Endothelial cell of umbilical vein (primary cell): Measurements from ENCODE around the gene HTR7. TPM values are rescaled to one million over a fixed set of nuclear protein-coding genes. Genes with fewer than 3 reads are reported as not detected.
"Not testable (repeated sequence)": the region's sequence is repeated elsewhere in the genome, so short reads cannot be mapped to it uniquely, and the experiment has no call there.

Experiments
- BruUV-seq: library from RNA; stranded (reverse); fragments of 400-500 nt; replicated peaks from 2 replicates; lab custom pipeline; 2021; lab: Mats Ljungman, UMichigan
- CTCF ChIA-PET: fragments of 300-600, 350-600 bp; sonication (Branson Sonifier 250); formaldehyde crosslinking; loops from one replicate; lab custom pipeline; 2021; ENCODE audit warnings: antibody characterized with exemption, inconsistent platforms; lab: Charles Lee
- POLR2A ChIA-PET: fragments of 300-600, 350-600 bp; sonication (Branson Sonifier 250); formaldehyde crosslinking; loops from one replicate; lab custom pipeline; 2021; ENCODE audit warnings: antibody characterized with exemption, inconsistent platforms; lab: Charles Lee
- DNase-seq: peaks from one replicate; pipeline ENCODE4 v3.0.0-alpha.2; 2011; ENCODE audit warnings: low read depth, low spot score
- FAIRE-seq: peaks from 2 replicates; lab custom pipeline; 2011; peaks lifted over from hg19 to GRCh38; lab: Jason Lieb, UNC
- H2AFZ ChIP-seq: 2 replicates; pipeline ENCODE4 v1.6.0; 2012; ENCODE audit warnings: low read depth, low read length, control low read depth, inconsistent platforms
- H3K27ac ChIP-seq: 2 replicates; pipeline ENCODE4 v1.5.1; 2011; ENCODE audit warnings: low read depth, mild to moderate bottlenecking, control low read depth, low read length, moderate library complexity; ENCODE audit not compliant: insufficient read depth
- H3K27me3 ChIP-seq, 2 experiments: 2 replicates each; pipeline versions ENCODE4 v1.6.0 to v1.6.1; 2011; ENCODE audit warnings: low read length in 2 of 2, mixed read lengths in 1 of 2; ENCODE audit not compliant: control insufficient read depth in 2 of 2, insufficient read depth in 2 of 2
- H3K36me3 ChIP-seq, 2 experiments: 2 replicates in 1 of 2; 3 replicates in 1 of 2; pipeline ENCODE4 v1.5.1; 2011; ENCODE audit warnings: low read length in 2 of 2, mild to moderate bottlenecking in 1 of 2, moderate library complexity in 1 of 2; ENCODE audit not compliant: control insufficient read depth in 2 of 2, insufficient read depth in 2 of 2; ENCODE audit errors: extremely low read depth in 1 of 2
- H3K4me1 ChIP-seq: 3 replicates; pipeline ENCODE4 v1.5.1; 2011; ENCODE audit warnings: mild to moderate bottlenecking, low read length; ENCODE audit not compliant: control insufficient read depth, insufficient read depth; ENCODE audit errors: extremely low read depth
- H3K4me2 ChIP-seq: 2 replicates; pipeline ENCODE4 v1.6.1; 2011; ENCODE audit warnings: low read length, control low read depth, mixed read lengths; ENCODE audit not compliant: insufficient read depth
- H3K4me3 ChIP-seq, 3 experiments: fragments of 200-600 bp in 1 of 3; sonication (generic), shearing (Covaris generic) in 1 of 3; replicated peaks in 1 of 3; 2 replicates each; pipeline ENCODE4 v1.5.1; 2011 to 2016; ENCODE audit warnings: control low read depth in 3 of 3, low read length in 3 of 3, mild to moderate bottlenecking in 2 of 3, inconsistent platforms in 1 of 3, low read depth in 1 of 3, moderate library complexity in 1 of 3; ENCODE audit not compliant: insufficient read depth in 1 of 3
- H3K79me2 ChIP-seq: 2 replicates; pipeline ENCODE4 v1.6.0; 2012; ENCODE audit warnings: low read length, inconsistent platforms; ENCODE audit not compliant: control insufficient read depth, insufficient read depth
- H3K9ac ChIP-seq: replicated peaks from 2 replicates; pipeline ENCODE3; 2011; ENCODE audit warnings: low read length, control low read depth; ENCODE audit not compliant: insufficient read depth; ENCODE audit errors: extremely low read depth
- H3K9me1 ChIP-seq: replicated peaks from 3 replicates; pipeline ENCODE4 v1.6.0; 2011; ENCODE audit warnings: mild to moderate bottlenecking, low read length; ENCODE audit not compliant: control insufficient read depth, insufficient read depth; ENCODE audit errors: extremely low read depth
- H3K9me3 ChIP-seq: replicated peaks from 2 replicates; pipeline ENCODE4 v1.5.1; 2012; ENCODE audit warnings: low read length, inconsistent platforms; ENCODE audit not compliant: control insufficient read depth, insufficient read depth
- H4K20me1 ChIP-seq: replicated peaks from 2 replicates; pipeline ENCODE3; 2011; ENCODE audit warnings: mild to moderate bottlenecking, low read length; ENCODE audit not compliant: control insufficient read depth, insufficient read depth; ENCODE audit errors: extremely low read depth
- CTCF ChIP-seq, 2 donors: IDR thresholded peaks; 1 replicate in 1 of 2; 2 replicates in 1 of 2; pipeline ENCODE4 v1.5.1; 2011; ENCODE audit warnings: low read length in 2 of 2, mild to moderate bottlenecking in 2 of 2, moderate library complexity in 2 of 2, control low read depth in 1 of 2, inconsistent platforms in 1 of 2, low read depth in 1 of 2; ENCODE audit not compliant: insufficient read depth in 1 of 2; ENCODE audit errors: extremely low read depth in 1 of 2
- EZH2 ChIP-seq: IDR thresholded peaks from 2 replicates; pipeline ENCODE4 v1.6.1; 2012; ENCODE audit warnings: borderline replicate concordance, low read depth, mild to moderate bottlenecking, moderate library complexity, low read length, inconsistent platforms; ENCODE audit not compliant: severe bottlenecking
- FOS ChIP-seq: IDR thresholded peaks from 2 replicates; pipeline ENCODE4 v1.6.1; 2011; ENCODE audit warnings: mild to moderate bottlenecking, low read length, moderate library complexity, borderline replicate concordance; ENCODE audit not compliant: insufficient read depth
- GATA2 ChIP-seq: IDR thresholded peaks from 2 replicates; pipeline ENCODE4 v1.7.0; 2011; ENCODE audit warnings: low read depth, mild to moderate bottlenecking, moderate library complexity, mixed read lengths, low read length; ENCODE audit not compliant: insufficient read length, insufficient read depth
- JUN ChIP-seq: IDR thresholded peaks from 2 replicates; pipeline ENCODE4 v1.6.1; 2011; ENCODE audit warnings: borderline replicate concordance, low read depth; ENCODE audit not compliant: insufficient read length, insufficient read depth
- MAX ChIP-seq: IDR thresholded peaks from 2 replicates; pipeline ENCODE4 v1.6.1; 2011; ENCODE audit not compliant: insufficient read depth, insufficient read length
- MYC ChIP-seq: IDR thresholded peaks from one replicate; pipeline ENCODE4 v1.6.1; 2011; ENCODE audit warnings: mild to moderate bottlenecking, low read depth, low read length
- POLR2A ChIP-seq: IDR thresholded peaks from 2 replicates; pipeline ENCODE4 v1.6.1; 2012; ENCODE audit warnings: low read depth, mild to moderate bottlenecking, control low read depth, low read length
- POLR2AphosphoS5 ChIP-seq: IDR thresholded peaks from 2 replicates; pipeline ENCODE4 v1.6.1; 2012; ENCODE audit warnings: low read depth, mild to moderate bottlenecking, control low read depth, low read length, moderate library complexity; ENCODE audit not compliant: insufficient read depth
- dilution Hi-C: fragments of 300-500 bp; cut with MboI; formaldehyde crosslinking; loops from one replicate; pipeline ENCODE4 v1.15.0; 2019; ENCODE audit warnings: low sequenced_read_pairs; ENCODE audit not compliant: extremely low pct_ligation_motif_present
- intact Hi-C: fragments of 100-400 bp; cut with micrococcal nuclease; formaldehyde crosslinking; loops from one replicate; pipeline ENCODE4 v1.10.0; 2022
- polyA plus RNA-seq, 4 experiments: library from polyadenylated mRNA; depleted of rRNA in 3 of 4; stranded (reverse) in 3 of 4; unstranded in 1 of 4; fragments of >200 nt; gene quantifications; 2 replicates each; pipeline versions ENCODE4 v1.2.1 to v1.2.3, GENCODE V29; 2011 to 2012; ENCODE audit warnings: missing spikeins in 1 of 4
- total RNA-seq: library from RNA; stranded (reverse); gene quantifications from 2 replicates; pipeline ENCODE4 v1.2.3, GENCODE V29; 2021

HTR7 gene
- total and polyA plus RNA-seq, 2 donors (not counting 3 experiments of a cell fraction or from before 2014, with no cell fraction given): 0.01 to 0.22 TPM

GRCh38 chr10:90813594-90814365 is 44.1 kb downstream of the HTR7 start:
- Histone ChIP-seq H3K4me2 (no peak overlapping the region), H3K9ac (no peak overlapping the region), H3K4me1 (no peaks in the 10 kb centered on the region), H3K9me1 (no peaks in the 10 kb centered on the region), H2AFZ (no peak overlapping the region), H3K36me3 (no peaks in the 10 kb centered on the region), H3K9me3 (no peaks in the 10 kb centered on the region), H3K27ac (no peak overlapping the region), H3K4me3 (no peak overlapping the region), H3K79me2 (no peaks in the 10 kb centered on the region), H3K27me3 (no peaks in the 10 kb centered on the region), H4K20me1 (no peaks in the 10 kb centered on the region)
- no peak for DNase-seq
- intact Hi-C loops: no loop called here
- POLR2A ChIA-PET: no interaction called here
- CTCF ChIA-PET: no interaction called here
- FAIRE-seq: no peak
- dilution Hi-C loops: no loop called here
- TF ChIP-seq CTCF (IDR thresholded peaks at IDR 0.05; ENCODE audit: extremely low read depth in 1 of 2, insufficient read depth in 1 of 2, low read depth in 1 of 2, low read length in 2 of 2) (no peak), MYC (no peak), MAX (no peak), POLR2AphosphoS5 (no peak), POLR2A (no peak), FOS (no peak), JUN (no peak), GATA2 (no peak), EZH2 (no peak)
- no TSS peak for BruUV-seq

GRCh38 chr10:90807106-90807505 is 50.7 kb downstream of the HTR7 start:
- POLR2A ChIA-PET, H3K27ac ChIP-seq, FAIRE-seq, H3K27me3 ChIP-seq, H3K4me2 ChIP-seq, H3K9ac ChIP-seq, H3K4me1 ChIP-seq, intact Hi-C loops, H3K9me3 ChIP-seq, dilution Hi-C loops, H3K79me2 ChIP-seq, H3K9me1 ChIP-seq, BruUV-seq, DNase-seq, H3K36me3 ChIP-seq, H4K20me1 ChIP-seq, H2AFZ ChIP-seq, H3K4me3 ChIP-seq: not testable (repeated sequence)
- CTCF ChIA-PET: interaction anchor here (1.0 to 2.2 kb wide), 2 partner anchors 19 to 56 kb away, joined by 5 to 6 read pairs; no protein-coding TSS in a partner anchor
